ENCODE data around the gene TMEM244.

- TF ChIP-seq CTCF (IDR thresholded peaks at IDR 0.05) (no peak), POLR2AphosphoS5 (IDR thresholded peaks at IDR 0.05) (no peak), POLR2A (IDR thresholded peaks at IDR 0.05) (no peak)
Measured at GRCh38 chr6:129828229-129828628, 32.9 kb downstream of the TMEM244 start.

Measured in prostate gland (tissue), 2 donors.